ENCODE measurements around the gene APOBEC3G.

DNA sequence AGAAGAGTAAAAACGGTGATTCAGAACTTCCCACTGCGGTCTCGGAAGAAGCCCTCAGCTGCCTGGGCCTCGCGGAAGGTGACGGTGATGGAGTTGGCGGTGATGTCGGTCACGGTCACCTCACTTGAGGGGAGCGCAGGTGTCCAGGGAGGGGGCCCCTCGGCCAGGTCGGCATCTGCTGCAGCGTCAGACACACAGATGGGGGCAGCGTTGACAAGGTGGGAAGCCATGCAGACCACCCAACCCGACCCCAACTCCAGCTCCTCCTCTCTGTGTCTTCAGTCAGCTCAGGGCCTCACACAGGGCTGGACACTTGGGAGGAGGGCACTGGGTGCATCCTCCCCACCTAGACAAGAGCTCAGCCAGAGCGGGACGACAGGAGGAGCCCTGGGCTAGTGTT lies 56.8 kb downstream of the APOBEC3G start:
- TF ChIP-seq POLR2AphosphoS5 (IDR thresholded peaks at IDR 0.05; ENCODE audit: low read depth, low read length), result no peak
- TF ChIP-seq TAF1 (IDR thresholded peaks at IDR 0.05; ENCODE audit: low read depth, low read length), result no peak
- TF ChIP-seq POLR2A (IDR thresholded peaks at IDR 0.05; ENCODE audit: low read depth, low read length), result no peak

Measured in GM12891 (cell line).